H1 (cell line): ENCODE measurements around the gene PPP2R2C. TPM values are rescaled to one million over a fixed set of nuclear protein-coding genes. Genes with fewer than 3 reads are reported as not detected.

Source experiments
- ATF2 ChIP-seq: IDR thresholded peaks from 2 replicates; pipeline ENCODE4 v1.6.1; 2012; ENCODE audit warnings: low read length, inconsistent platforms
- CHD1 ChIP-seq: IDR thresholded peaks from 2 replicates; pipeline ENCODE4 v1.6.1; 2012; ENCODE audit warnings: low read depth, low read length, improper control_type of control experiment
- CHD7 ChIP-seq: fragments of 300-600 bp; sonication (generic); IDR thresholded peaks from 2 replicates; pipeline ENCODE4 v1.7.1; 2012; ENCODE audit warnings: low read length, moderate library complexity, mild to moderate bottlenecking, inconsistent platforms; ENCODE audit not compliant: insufficient replicate concordance
- JUN ChIP-seq: IDR thresholded peaks from 2 replicates; pipeline ENCODE4 v1.6.1; 2011; ENCODE audit warnings: low read depth, mild to moderate bottlenecking, improper control_type of control experiment, low read length
- NANOG ChIP-seq: IDR thresholded peaks from 2 replicates; pipeline ENCODE4 v1.6.1; 2011; ENCODE audit warnings: low read length, low read depth, mild to moderate bottlenecking, inconsistent platforms; ENCODE audit not compliant: insufficient read depth, poor library complexity, severe bottlenecking
- POLR2AphosphoS5 ChIP-seq: IDR thresholded peaks from 2 replicates; pipeline ENCODE4 v1.6.1; 2011; ENCODE audit warnings: low read depth, low read length
- SIX5 ChIP-seq: IDR thresholded peaks from 2 replicates; pipeline ENCODE4 v1.6.1; 2011; ENCODE audit warnings: mild to moderate bottlenecking, low read depth, low read length
- SRF ChIP-seq: IDR thresholded peaks from 2 replicates; pipeline ENCODE4 v1.6.1; 2011; ENCODE audit warnings: mild to moderate bottlenecking, low read depth, low read length, moderate library complexity
- TBP ChIP-seq: IDR thresholded peaks from 2 replicates; pipeline ENCODE4 v1.6.1; 2011; ENCODE audit warnings: low read depth, low read length, improper control_type of control experiment
- polyA plus RNA-seq, 7 experiments: library from polyadenylated mRNA; depleted of rRNA in 3 of 7; stranded (reverse) in 5 of 7; unstranded in 2 of 7; fragments of >200 nt in 5 of 7; fragments of 200-250 nt in 2 of 7; gene quantifications; 1 replicate in 5 of 7; 2 replicates in 1 of 7; 4 replicates in 1 of 7; pipeline versions ENCODE4 v1.2.1 to v1.2.3, GENCODE V29; 2011 to 2013; ENCODE audit warnings: missing spikeins in 2 of 7, mixed read lengths in 2 of 7
- total RNA-seq: library from RNA; stranded (reverse); fragmentation: NEBNext Ultra II Directional; extraction: Animal tissue kit (Norgen Biotek cat#: 25700); gene quantifications from 2 replicates; pipeline ENCODE4 v1.2.1, GENCODE V29; 2021

PPP2R2C gene
- total and polyA plus RNA-seq, 2 of the 8 experiments (the other 6 are each of a cell fraction or from before 2014, with no cell fraction given): 6.4 TPM

GRCh38 chr4:6342530-6343293 lies 129.7 kb downstream of the PPP2R2C start (continued):
- TF ChIP-seq CHD7 (no peak), POLR2AphosphoS5 (no peak), CHD1 (no peak), JUN (no peak), SRF (no peak), TBP (no peak), NANOG (no peak), SIX5 (no peak), ATF2 (no peak)
